DMS114 treated with DMSO at 0.1 percent for 48 hours (cell line): ENCODE results near the gene FAM193B.
"Not testable (repeated sequence)": the region's sequence is repeated elsewhere in the genome, so short reads cannot be mapped to it uniquely, and the experiment has no call there.

Experiments used
- DNase-seq: peaks from one replicate; lab custom pipeline; 2025; ENCODE audit not compliant: unreplicated experiment; lab: John Stamatoyannopoulos, UW

FAM193B gene

GRCh38 chr5:177578316-177578715 is 24.0 kb upstream of the FAM193B start:
- no peak for DNase-seq

- DNase-seq, result no peak
Measured at GRCh38 chr5:177576169-177576568, 21.8 kb upstream of the FAM193B start.

- DNase-seq, result no peak
Measured at GRCh38 chr5:177575488-177575887, 21.1 kb upstream of the FAM193B start.

- DNase-seq, result no peak
Measured at GRCh38 chr5:177569894-177570293, 15.5 kb upstream of the FAM193B start.

- DNase-seq, result no peak
Measured at GRCh38 chr5:177568326-177568725, 14.0 kb upstream of the FAM193B start.

- no peak for DNase-seq
Measured at GRCh38 chr5:177565046-177565445, 10.7 kb upstream of the FAM193B start.

GRCh38 chr5:177559446-177559941 is 5.1 kb upstream of the FAM193B start:
- not testable (repeated sequence) for DNase-seq

- no peak for DNase-seq
Measured at GRCh38 chr5:177557796-177558195, 3.4 kb upstream of the FAM193B start.

GRCh38 chr5:177557041-177557647 is 2.8 kb upstream of the FAM193B start:
- DNase-seq, result no peak

GRCh38 chr5:177555665-177556064 is 1.3 kb upstream of the FAM193B start:
- no peak for DNase-seq

- DNase-seq, result no peak
Measured at GRCh38 chr5:177555228-177555627, 865 bp upstream of the FAM193B start.

GRCh38 chr5:177553671-177554429 is 513 bp downstream of the FAM193B start:
- DNase-seq, result no peak

- DNase-seq, result no peak
Measured at GRCh38 chr5:177552839-177553455, 1.4 kb downstream of the FAM193B start.

GRCh38 chr5:177550122-177550521 is 4.2 kb downstream of the FAM193B start:
- DNase-seq, result no peak

- DNase-seq, result no peak
Measured at GRCh38 chr5:177548495-177548894, 5.9 kb downstream of the FAM193B start.

GRCh38 chr5:177547736-177548135 is 6.6 kb downstream of the FAM193B start:
- DNase-seq, result no peak

- DNase-seq, result no peak
Measured at GRCh38 chr5:177546258-177546741, 8.1 kb downstream of the FAM193B start.

- no peak for DNase-seq
Measured at GRCh38 chr5:177545487-177546257, 8.7 kb downstream of the FAM193B start.

- no peak for DNase-seq
Measured at GRCh38 chr5:177542816-177543465, 11.4 kb downstream of the FAM193B start.

GRCh38 chr5:177540438-177540837 is 13.9 kb downstream of the FAM193B start:
- DNase-seq, result no peak

- no peak for DNase-seq
Measured at GRCh38 chr5:177539411-177539810, 15.0 kb downstream of the FAM193B start.
